Measurements from ENCODE around the gene MYO3B. TPM values are rescaled to one million over a fixed set of nuclear protein-coding genes. Genes with fewer than 3 reads are reported as not detected.
"Not testable (repeated sequence)": the region's sequence is repeated elsewhere in the genome, so short reads cannot be mapped to it uniquely, and the experiment has no call there.

Gene MYO3B
- polyA plus RNA-seq, 1 of the 3 experiments (the other 2 are of a cell fraction): not detected

- no peaks in the 10 kb centered on the region for H3K9me2 ChIP-seq
- H3K4me2 ChIP-seq: no peak overlapping the region
- no peaks in the 10 kb centered on the region for H3F3A ChIP-seq (replicated peaks; ENCODE audit: insufficient read depth)
- H2AFZ ChIP-seq (ENCODE audit: low read depth): no peak overlapping the region
- no peaks in the 10 kb centered on the region for H4K20me1 ChIP-seq (ENCODE audit: insufficient read depth)
- H3K9me3 ChIP-seq: no peaks in the 10 kb centered on the region
- no peak overlapping the region for H3K27ac ChIP-seq (ENCODE audit: low read depth in 2 of 2, low read length in 1 of 2)
- ChIA-PET CTCF (no interaction called here), POLR2A (no interaction called here)
- H3K4me3 ChIP-seq (ENCODE audit: low read depth in 2 of 2, low read length in 1 of 2): no peak overlapping the region
- H3K9ac ChIP-seq: no peak overlapping the region
- H3K79me2 ChIP-seq (ENCODE audit: insufficient read depth): no peaks in the 10 kb centered on the region
- no peaks in the 10 kb centered on the region for H3K36me3 ChIP-seq (replicated peaks in 1 of 2; ENCODE audit: control insufficient read depth in 1 of 2, insufficient read depth in 2 of 2, low read length in 1 of 2)
- H3K4me1 ChIP-seq (ENCODE audit: control insufficient read depth in 1 of 2, insufficient read depth in 2 of 2, low read depth in 1 of 2, low read length in 1 of 2): no peaks in the 10 kb centered on the region
- H3K27me3 ChIP-seq (ENCODE audit: insufficient read depth): no peaks in the 10 kb centered on the region
- TF ChIP-seq MAX (IDR thresholded peaks at IDR 0.05; ENCODE audit: low read depth) (no peak), USF1 (IDR thresholded peaks at IDR 0.05; ENCODE audit: borderline replicate concordance, low read depth) (no peak), GABPA (IDR thresholded peaks at IDR 0.05; ENCODE audit: low read depth) (no peak), TEAD4 (IDR thresholded peaks at IDR 0.05; ENCODE audit: borderline replicate concordance, insufficient read depth) (no peak), MXI1 (IDR thresholded peaks at IDR 0.05; ENCODE audit: low read depth, low read length) (no peak), MEF2A (IDR thresholded peaks at IDR 0.05; ENCODE audit: borderline replicate concordance, low read depth) (no peak), REST (IDR thresholded peaks at IDR 0.05; ENCODE audit: low read depth, low read length) (no peak), FOSL2 (IDR thresholded peaks at IDR 0.05; ENCODE audit: borderline replicate concordance, low read depth) (no peak)
- DNase-seq: no peak
- 14% methylated on average over 4 of the region's 4 CpGs for WGBS (ENCODE audit: low lambda C conversion rate)
These were observed 290.6 kb downstream of the MYO3B start for GRCh38 chr2:170468557-170468956.

GRCh38 chr2:170472498-170472897 lies 294.6 kb downstream of the MYO3B start:
- H3K9me3 ChIP-seq; H3K27me3 ChIP-seq (ENCODE audit: insufficient read depth); DNase-seq; H3K4me1 ChIP-seq (ENCODE audit: control insufficient read depth in 1 of 2, insufficient read depth in 2 of 2, low read depth in 1 of 2, low read length in 1 of 2); H4K20me1 ChIP-seq (ENCODE audit: insufficient read depth); H3K27ac ChIP-seq (ENCODE audit: low read depth in 2 of 2, low read length in 1 of 2); POLR2A ChIA-PET; H3K9ac ChIP-seq; H3F3A ChIP-seq (replicated peaks; ENCODE audit: insufficient read depth); H3K36me3 ChIP-seq (replicated peaks in 1 of 2; ENCODE audit: control insufficient read depth in 1 of 2, insufficient read depth in 2 of 2, low read length in 1 of 2); H3K4me3 ChIP-seq (ENCODE audit: low read depth in 2 of 2, low read length in 1 of 2); H2AFZ ChIP-seq (ENCODE audit: low read depth); H3K4me2 ChIP-seq; H3K9me2 ChIP-seq; H3K79me2 ChIP-seq (ENCODE audit: insufficient read depth): not testable (repeated sequence)
- WGBS (ENCODE audit: low lambda C conversion rate): 58% methylated on average over 4 of the region's 4 CpGs
- CTCF ChIA-PET: interaction anchor here (1.1 kb wide), 1 partner anchor 318 kb away, joined by 3 read pairs; no protein-coding TSS in a partner anchor

Data from SK-N-SH (cell line).